Stimulated activated memory B cell treated with anti-CD40 and anti-IgM and Interleukin-4, amounts not matched to agents 10 μg/mL and 1 μg/mL and 100 μg/mL, for 72 hours (primary cell): ENCODE data around the gene CTTN.

Source experiments
- ATAC-seq: fragments of 150-1000 bp; cut with Tn5 transposase; 2 replicates; pipeline ENCODE4 v1.10.0; 2021
- H3K27ac Mint-ChIP-seq: one replicate; pipeline ENCODE4 v1.8.0; 2022; ENCODE audit warnings: mild to moderate bottlenecking, mixed read lengths
- H3K27me3 Mint-ChIP-seq: one replicate; pipeline ENCODE4 v1.8.0; 2022; ENCODE audit warnings: mixed read lengths
- H3K36me3 Mint-ChIP-seq: one replicate; pipeline ENCODE4 v1.8.0; 2022; ENCODE audit warnings: mixed read lengths
- H3K4me1 Mint-ChIP-seq: one replicate; pipeline ENCODE4 v1.8.0; 2022; ENCODE audit warnings: mixed read lengths
- H3K4me3 Mint-ChIP-seq: one replicate; pipeline ENCODE4 v1.8.0; 2022; ENCODE audit warnings: mild to moderate bottlenecking, moderate library complexity, mixed read lengths
- H3K9me3 Mint-ChIP-seq: one replicate; pipeline ENCODE4 v1.8.0; 2022; ENCODE audit warnings: mixed read lengths

CTTN gene

GRCh38 chr11:70411713-70412452 lies 13.6 kb downstream of the CTTN start:
- no peak for ATAC-seq
- Mint-ChIP-seq H3K36me3 (no peaks in the 10 kb centered on the region), H3K9me3 (no peaks in the 10 kb centered on the region), H3K27me3 (peaks cover 78% of the 10 kb centered on the region), H3K4me1 (no peaks in the 10 kb centered on the region), H3K27ac (no peak overlapping the region), H3K4me3 (no peak overlapping the region)

DNA sequence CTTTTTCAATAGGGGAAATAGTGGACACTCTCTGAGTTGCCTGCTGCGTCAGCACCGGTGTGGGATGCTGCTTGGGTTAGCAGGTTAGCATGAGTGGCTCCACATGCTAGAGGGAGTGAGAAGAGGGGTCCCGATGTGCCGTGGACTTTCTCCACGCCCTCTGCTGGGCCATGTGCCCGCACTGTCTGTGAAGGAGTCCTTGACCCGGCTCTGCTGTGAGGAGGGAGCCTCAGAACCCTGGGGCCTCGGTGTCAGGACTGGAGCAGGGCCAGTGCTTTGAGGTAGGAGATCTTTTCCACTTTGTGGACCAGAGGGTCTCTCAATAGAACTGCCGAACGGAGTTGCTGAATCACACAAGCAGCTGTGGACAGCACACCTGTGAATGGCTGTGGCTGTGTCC lies 14.8 kb downstream of the CTTN start:
- ATAC-seq = no peak
- H3K27ac Mint-ChIP-seq = no peak overlapping the region
- no peaks in the 10 kb centered on the region for H3K9me3 Mint-ChIP-seq
- H3K4me1 Mint-ChIP-seq = no peaks in the 10 kb centered on the region
- H3K27me3 Mint-ChIP-seq = peaks cover 69% of the 10 kb centered on the region
- no peaks in the 10 kb centered on the region for H3K36me3 Mint-ChIP-seq
- H3K4me3 Mint-ChIP-seq = no peak overlapping the region

GRCh38 chr11:70414341-70415100 lies 16.2 kb downstream of the CTTN start:
- Mint-ChIP-seq H3K36me3 (no peaks in the 10 kb centered on the region), H3K4me3 (no peak overlapping the region), H3K27ac (no peak overlapping the region), H3K4me1 (no peaks in the 10 kb centered on the region), H3K27me3 (peaks cover 63% of the 10 kb centered on the region), H3K9me3 (no peaks in the 10 kb centered on the region)
- no peak for ATAC-seq

DNA sequence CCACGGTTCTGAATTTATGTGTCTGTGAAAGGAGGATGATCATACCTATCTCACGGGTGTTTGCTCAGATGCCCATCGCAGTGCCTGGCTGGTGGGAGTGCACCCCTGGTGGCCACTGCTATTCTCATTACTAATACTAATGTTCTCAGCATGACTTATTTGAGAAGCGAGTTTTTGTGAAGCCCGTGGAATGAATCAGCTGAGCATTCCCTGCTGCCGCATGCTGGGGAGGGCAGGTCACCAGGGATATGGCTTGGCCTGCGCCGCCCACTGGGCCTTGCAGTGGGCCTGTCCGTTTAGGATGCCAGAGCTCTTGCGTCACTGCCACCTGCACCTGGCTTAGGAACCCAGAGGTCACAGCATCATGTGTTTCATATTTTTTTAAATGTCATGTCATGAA lies 16.9 kb downstream of the CTTN start:
- no peaks in the 10 kb centered on the region for H3K4me1 Mint-ChIP-seq
- peaks cover 59% of the 10 kb centered on the region for H3K27me3 Mint-ChIP-seq
- H3K9me3 Mint-ChIP-seq = no peaks in the 10 kb centered on the region

GRCh38 chr11:70415642-70416395 lies 17.5 kb downstream of the CTTN start:
- no peak for ATAC-seq
- peaks cover 59% of the 10 kb centered on the region for H3K27me3 Mint-ChIP-seq
- H3K4me1 Mint-ChIP-seq = no peaks in the 10 kb centered on the region
- H3K4me3 Mint-ChIP-seq = no peak overlapping the region
- no peaks in the 10 kb centered on the region for H3K36me3 Mint-ChIP-seq
- H3K27ac Mint-ChIP-seq = no peak overlapping the region
- no peaks in the 10 kb centered on the region for H3K9me3 Mint-ChIP-seq

More for the DNA sequence above, 16.9 kb downstream of the CTTN start:
- no peak for ATAC-seq
- Mint-ChIP-seq H3K4me3 (no peak overlapping the region), H3K27ac (no peak overlapping the region), H3K36me3 (no peaks in the 10 kb centered on the region)

GRCh38 chr11:70416881-70417280 lies 18.6 kb downstream of the CTTN start:
- no peak for ATAC-seq
- H3K9me3 Mint-ChIP-seq = no peaks in the 10 kb centered on the region
- H3K27me3 Mint-ChIP-seq = peaks cover 59% of the 10 kb centered on the region
- no peak overlapping the region for H3K27ac Mint-ChIP-seq
- H3K36me3 Mint-ChIP-seq = no peaks in the 10 kb centered on the region
- H3K4me3 Mint-ChIP-seq = no peak overlapping the region
- no peaks in the 10 kb centered on the region for H3K4me1 Mint-ChIP-seq

DNA sequence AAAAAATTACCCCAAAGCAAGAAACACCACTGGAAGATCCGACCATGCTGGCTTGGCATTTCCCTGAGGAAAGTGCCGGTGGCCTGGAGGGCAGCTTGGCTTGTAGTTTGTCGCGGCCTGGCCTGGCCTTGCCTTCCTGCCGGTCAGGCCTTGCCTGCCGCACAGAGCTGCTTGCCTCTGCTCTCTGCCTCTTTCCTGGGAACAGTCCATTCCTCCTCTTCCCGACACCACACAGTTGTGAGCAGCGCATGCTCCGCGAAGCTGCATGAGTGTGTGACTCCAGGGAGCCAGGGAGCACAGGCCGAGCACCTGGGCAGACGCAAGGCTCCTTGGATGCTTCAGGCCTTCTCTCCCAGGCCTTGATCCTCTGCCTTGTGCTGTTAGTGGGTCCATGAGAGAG lies 19.8 kb downstream of the CTTN start:
- H3K9me3 Mint-ChIP-seq = no peaks in the 10 kb centered on the region
- no peak for ATAC-seq
- no peaks in the 10 kb centered on the region for H3K36me3 Mint-ChIP-seq
- peaks cover 59% of the 10 kb centered on the region for H3K27me3 Mint-ChIP-seq
- H3K4me1 Mint-ChIP-seq = no peaks in the 10 kb centered on the region
- H3K27ac Mint-ChIP-seq = no peak overlapping the region
- H3K4me3 Mint-ChIP-seq = no peak overlapping the region

DNA sequence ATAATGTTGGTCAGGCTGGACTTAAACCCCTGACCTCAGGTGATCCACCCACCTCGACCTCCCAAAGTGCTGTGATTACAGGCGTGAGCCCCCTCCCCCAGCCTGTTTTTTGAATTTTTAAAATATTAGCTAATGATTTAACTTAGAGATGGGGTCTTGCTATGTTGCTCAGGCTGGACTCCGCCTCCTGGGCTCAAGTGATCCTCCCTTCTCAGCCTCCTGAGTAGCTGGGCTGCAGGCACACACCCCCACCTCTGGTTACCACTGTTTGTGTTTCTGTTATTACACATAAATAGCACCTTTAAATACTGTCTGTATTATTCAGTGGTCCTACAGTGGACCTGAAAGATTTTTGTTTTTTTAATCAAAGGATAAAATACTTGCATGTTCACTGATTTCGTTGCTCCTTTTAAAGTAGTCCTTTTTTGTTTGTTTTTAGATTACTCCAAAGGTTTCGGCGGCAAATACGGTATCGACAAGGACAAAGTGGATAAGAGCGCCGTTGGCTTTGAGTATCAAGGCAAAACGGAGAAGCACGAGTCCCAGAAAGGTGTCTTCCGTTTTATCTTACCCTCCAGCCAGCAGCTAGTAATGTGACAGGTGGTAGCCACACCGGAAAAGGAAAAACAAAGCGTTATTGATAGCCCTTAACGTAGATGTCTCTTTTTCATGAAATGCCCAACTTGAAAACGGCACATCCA lies 21.1 kb downstream of the CTTN start:
- Mint-ChIP-seq H3K4me3 (no peak overlapping the region), H3K36me3 (no peaks in the 10 kb centered on the region), H3K9me3 (no peaks in the 10 kb centered on the region), H3K27ac (no peak overlapping the region), H3K4me1 (peaks cover 11% of the 10 kb centered on the region), H3K27me3 (peaks cover 65% of the 10 kb centered on the region)
- ATAC-seq = no peak

DNA sequence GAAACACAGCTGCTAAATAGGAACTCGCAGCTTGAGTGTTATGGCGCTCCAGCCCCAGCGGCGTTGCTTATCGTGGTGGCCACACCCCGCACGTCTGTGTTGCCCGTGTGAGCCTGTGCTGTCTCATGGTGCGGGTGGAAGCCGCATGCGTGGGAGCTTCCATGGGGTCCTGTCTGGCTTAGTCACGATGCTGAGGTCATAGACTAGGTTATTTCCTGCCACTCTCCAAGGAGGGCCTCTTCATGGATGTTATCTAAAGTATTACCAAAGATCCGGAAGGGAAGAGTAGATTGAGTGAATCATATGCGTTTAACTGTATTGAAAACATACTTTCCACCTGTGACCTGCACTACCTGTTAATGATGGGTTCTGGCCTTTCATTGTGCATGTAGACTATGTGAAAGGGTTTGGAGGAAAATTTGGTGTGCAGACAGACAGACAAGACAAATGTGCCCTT lies 21.7 kb downstream of the CTTN start:
- no peak overlapping the region for H3K27ac Mint-ChIP-seq
- no peaks in the 10 kb centered on the region for H3K9me3 Mint-ChIP-seq
- H3K27me3 Mint-ChIP-seq = peaks cover 65% of the 10 kb centered on the region
- no peaks in the 10 kb centered on the region for H3K36me3 Mint-ChIP-seq
- ATAC-seq = no peak
- peaks cover 17% of the 10 kb centered on the region for H3K4me1 Mint-ChIP-seq
- H3K4me3 Mint-ChIP-seq = no peak overlapping the region

DNA sequence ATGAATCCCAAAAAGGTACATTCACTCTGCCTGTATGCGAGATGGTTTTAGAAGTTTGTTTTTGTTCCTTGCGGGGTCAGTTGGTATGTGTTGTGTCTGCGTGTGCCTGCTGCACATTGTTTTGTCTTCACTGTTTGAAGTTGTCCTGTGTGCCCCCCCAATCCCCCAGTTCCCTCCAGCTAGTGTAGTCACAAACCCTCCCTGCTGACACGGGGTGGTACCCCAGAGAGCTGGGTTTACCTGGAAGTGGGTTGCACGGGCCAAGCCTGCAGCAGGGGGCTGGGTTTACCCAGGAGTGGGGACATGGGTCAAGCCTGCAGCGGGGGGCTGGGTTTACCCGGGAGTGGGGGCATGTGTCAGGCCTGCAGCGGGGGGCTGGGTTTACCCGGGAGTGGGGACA lies 22.2 kb downstream of the CTTN start:
- Mint-ChIP-seq H3K36me3 (no peaks in the 10 kb centered on the region), H3K4me1 (peaks cover 18% of the 10 kb centered on the region), H3K27me3 (peaks cover 66% of the 10 kb centered on the region)

DNA sequence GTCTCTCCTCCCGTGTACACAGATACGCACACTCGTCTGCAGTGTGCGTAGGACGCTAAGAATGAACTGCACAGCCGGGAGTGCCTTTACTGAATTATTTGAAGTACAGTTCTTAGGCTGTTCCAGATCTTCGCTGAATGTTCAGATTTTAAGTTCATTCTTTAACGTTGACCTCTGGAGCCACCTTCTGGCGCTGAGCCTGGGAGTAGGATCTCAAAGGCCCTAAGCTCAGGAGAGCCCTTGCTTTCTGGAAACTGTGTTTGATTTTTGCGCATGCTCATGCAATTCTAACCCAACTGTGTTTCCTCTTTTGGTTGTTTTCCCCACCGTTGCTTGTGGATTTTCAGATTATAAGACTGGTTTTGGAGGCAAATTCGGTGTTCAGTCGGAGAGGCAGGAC lies 22.8 kb downstream of the CTTN start:
- H3K4me1 Mint-ChIP-seq = peaks cover 18% of the 10 kb centered on the region
- no peak overlapping the region for H3K27ac Mint-ChIP-seq
- no peak overlapping the region for H3K4me3 Mint-ChIP-seq
- peaks cover 66% of the 10 kb centered on the region for H3K27me3 Mint-ChIP-seq
- ATAC-seq = no peak
- H3K9me3 Mint-ChIP-seq = no peaks in the 10 kb centered on the region
- no peaks in the 10 kb centered on the region for H3K36me3 Mint-ChIP-seq

More for the DNA sequence above, 22.2 kb downstream of the CTTN start:
- ATAC-seq = no peak
- Mint-ChIP-seq H3K9me3 (no peaks in the 10 kb centered on the region), H3K27ac (no peak overlapping the region), H3K4me3 (no peak overlapping the region)

- no peak for ATAC-seq
- H3K4me3 Mint-ChIP-seq = no peak overlapping the region
- H3K4me1 Mint-ChIP-seq = peaks cover 18% of the 10 kb centered on the region
- H3K9me3 Mint-ChIP-seq = no peaks in the 10 kb centered on the region
- H3K27ac Mint-ChIP-seq = no peak overlapping the region
- H3K27me3 Mint-ChIP-seq = peaks cover 60% of the 10 kb centered on the region
- H3K36me3 Mint-ChIP-seq = no peaks in the 10 kb centered on the region
These were observed 24.6 kb downstream of the CTTN start for GRCh38 chr11:70422692-70423522.

DNA sequence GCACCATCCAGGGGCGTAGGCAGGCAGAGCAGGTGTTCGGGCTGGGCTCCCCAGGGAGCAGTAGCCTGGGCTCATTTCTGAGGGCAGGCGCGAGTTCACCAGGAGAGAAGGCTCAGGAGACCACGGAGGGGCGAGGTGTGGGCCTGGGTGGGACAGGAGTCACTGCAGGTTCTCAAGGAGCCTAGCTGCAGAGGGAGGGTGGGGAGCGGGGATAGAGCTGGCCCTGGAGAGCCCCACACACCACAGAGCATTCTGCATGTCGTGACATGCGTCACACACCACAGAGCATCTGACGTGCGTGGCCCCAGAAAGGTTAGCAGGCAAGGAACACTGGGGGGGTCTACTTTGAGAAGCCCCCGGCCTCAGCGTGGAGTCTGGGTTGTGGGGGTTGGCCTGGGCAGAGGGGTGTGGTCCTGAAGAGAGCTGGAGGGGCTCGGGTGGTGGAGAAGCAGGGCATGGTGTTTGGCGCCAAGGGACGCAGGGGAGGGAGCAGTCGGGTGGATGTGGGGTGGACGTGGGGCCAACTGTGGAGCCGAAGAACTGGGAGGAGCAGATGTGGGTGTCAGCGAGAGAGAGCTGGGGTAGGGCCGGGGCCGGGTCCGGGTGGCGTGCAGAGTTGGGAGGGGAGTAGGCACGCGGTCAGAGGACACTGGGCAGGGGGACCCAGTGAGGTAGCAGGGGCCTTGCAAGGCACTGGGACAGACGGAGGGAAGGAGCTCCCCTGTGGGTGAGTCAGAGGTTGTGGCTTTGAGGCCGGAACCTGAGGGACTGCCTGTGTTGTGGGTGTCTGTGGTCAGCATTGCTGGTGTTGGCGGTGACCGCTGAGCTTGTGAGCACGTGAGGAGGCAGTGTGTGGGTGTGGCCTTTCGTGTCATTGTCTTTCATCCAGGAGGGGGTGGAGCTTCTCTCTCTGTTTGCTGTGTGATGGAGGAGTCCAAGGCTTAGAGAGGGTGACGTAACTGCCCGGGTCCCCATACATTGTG lies 25.5 kb downstream of the CTTN start:
- no peak overlapping the region for H3K4me3 Mint-ChIP-seq
- H3K27me3 Mint-ChIP-seq = peaks cover 69% of the 10 kb centered on the region
- no peaks in the 10 kb centered on the region for H3K9me3 Mint-ChIP-seq
- no peak overlapping the region for H3K27ac Mint-ChIP-seq
- no peaks in the 10 kb centered on the region for H3K36me3 Mint-ChIP-seq
- peak; percentile 58 for ATAC-seq
- H3K4me1 Mint-ChIP-seq = peaks cover 18% of the 10 kb centered on the region
